BLaER1 (cell line): ENCODE data around the gene STK24.

Experiments used
- H3K27ac ChIP-seq: shearing (Covaris generic); formaldehyde crosslinking; 2 replicates; pipeline ENCODE4 v1.8.1; 2022
- H3K27me3 ChIP-seq: shearing (Covaris generic); formaldehyde crosslinking; 2 replicates; pipeline ENCODE4 v1.8.1; 2022
- H3K36me3 ChIP-seq: shearing (Covaris generic); formaldehyde crosslinking; 2 replicates; pipeline ENCODE4 v1.8.1; 2022
- H3K4me1 ChIP-seq: shearing (Covaris generic); formaldehyde crosslinking; 2 replicates; pipeline ENCODE4 v1.8.1; 2022
- H3K4me2 ChIP-seq: shearing (Covaris generic); formaldehyde crosslinking; 2 replicates; pipeline ENCODE4 v1.8.1; 2022
- H3K4me3 ChIP-seq: shearing (Covaris generic); formaldehyde crosslinking; 2 replicates; pipeline ENCODE4 v1.8.1; 2022
- H3K9ac ChIP-seq: shearing (Covaris generic); formaldehyde crosslinking; 2 replicates; pipeline ENCODE4 v1.8.1; 2022
- H3K9me3 ChIP-seq: shearing (Covaris generic); formaldehyde crosslinking; 2 replicates; pipeline ENCODE4 v1.8.1; 2022
- H4K20me1 ChIP-seq: shearing (Covaris generic); formaldehyde crosslinking; 2 replicates; pipeline ENCODE4 v1.8.1; 2022
- Cebpa-rat ChIP-seq: shearing (Covaris generic); IDR thresholded peaks from 2 replicates; pipeline ENCODE4 v1.8.1; 2022

The STK24 gene

DNA sequence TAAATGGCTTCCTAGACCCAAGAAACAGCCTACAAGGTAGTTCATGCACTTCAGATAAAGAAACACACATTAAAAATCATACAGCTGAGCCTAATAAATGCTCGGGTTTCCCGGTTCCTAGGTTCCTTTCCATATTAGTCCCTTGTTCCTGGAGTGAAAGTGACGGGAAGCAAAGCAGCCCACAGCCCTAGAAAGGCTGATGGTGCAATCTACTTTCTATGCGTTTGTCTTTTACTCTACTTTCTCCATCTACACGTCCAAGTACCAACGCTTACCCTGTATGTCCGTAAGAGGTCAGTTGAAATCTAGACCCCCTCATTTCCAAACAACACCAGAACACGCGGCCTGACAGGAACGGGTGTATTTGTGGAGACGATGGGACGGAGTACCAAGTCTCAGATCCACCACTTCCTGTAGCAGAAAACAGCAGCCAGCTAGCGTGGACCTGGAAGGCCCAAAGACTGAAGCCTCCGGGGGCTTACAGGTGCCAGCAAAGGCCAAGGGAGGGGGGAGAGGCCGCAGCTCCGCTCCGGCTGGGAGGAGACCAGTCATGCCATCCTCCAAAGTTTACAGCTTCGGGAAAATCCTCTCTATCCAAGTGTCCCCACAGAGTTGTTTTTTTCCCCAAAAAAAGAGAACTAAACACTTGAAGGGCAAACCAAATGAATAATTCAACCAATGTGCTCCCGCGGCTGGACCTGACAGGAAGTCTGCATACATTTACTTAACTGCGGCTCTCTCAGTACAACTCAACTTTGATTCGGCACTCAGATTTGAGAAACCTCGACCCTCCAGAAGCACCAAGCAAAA lies 34.1 kb downstream of the STK24 start:
- H4K20me1 ChIP-seq, result peaks cover 100% of the 10 kb centered on the region
- H3K27ac ChIP-seq, result peak overlapping the region; percentile 67
- no peaks in the 10 kb centered on the region for H3K27me3 ChIP-seq
- H3K9ac ChIP-seq, result peak overlapping the region; percentile 36; the same call in 1 of the 2 replicates
- TF ChIP-seq Cebpa-rat, result no peak
- peaks cover 78% of the 10 kb centered on the region for H3K4me1 ChIP-seq
- H3K9me3 ChIP-seq, result no peaks in the 10 kb centered on the region
- H3K36me3 ChIP-seq, result peaks cover 19% of the 10 kb centered on the region
- peak overlapping the region; percentile 54 for H3K4me3 ChIP-seq
- peak overlapping the region; percentile 88 for H3K4me2 ChIP-seq

DNA sequence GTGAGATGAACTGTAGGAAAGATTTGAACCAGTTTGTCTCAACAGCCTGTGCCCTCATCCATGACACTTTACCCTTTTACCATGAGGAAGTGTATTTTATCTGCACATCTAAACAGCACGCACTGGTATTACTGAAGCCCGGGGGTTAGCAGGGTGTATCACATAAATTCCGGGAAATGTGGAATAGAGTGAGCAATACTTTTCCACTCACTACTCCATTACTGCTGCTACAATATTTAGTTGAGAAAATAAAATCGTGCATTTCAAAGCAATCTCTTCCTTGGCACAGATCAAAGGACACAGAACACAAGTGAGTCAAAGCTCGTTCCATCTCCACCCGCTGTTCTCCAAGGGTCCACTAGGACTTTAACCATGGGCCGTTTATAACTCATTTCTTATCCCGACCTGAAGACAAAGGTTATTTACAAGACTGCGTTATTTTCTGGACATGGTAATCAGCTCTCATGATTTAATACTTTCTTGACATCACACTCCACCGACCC lies 35.2 kb downstream of the STK24 start:
- Histone ChIP-seq H4K20me1 (peaks cover 100% of the 10 kb centered on the region), H3K4me1 (peaks cover 83% of the 10 kb centered on the region), H3K4me2 (peak overlapping the region; percentile 88)

DNA sequence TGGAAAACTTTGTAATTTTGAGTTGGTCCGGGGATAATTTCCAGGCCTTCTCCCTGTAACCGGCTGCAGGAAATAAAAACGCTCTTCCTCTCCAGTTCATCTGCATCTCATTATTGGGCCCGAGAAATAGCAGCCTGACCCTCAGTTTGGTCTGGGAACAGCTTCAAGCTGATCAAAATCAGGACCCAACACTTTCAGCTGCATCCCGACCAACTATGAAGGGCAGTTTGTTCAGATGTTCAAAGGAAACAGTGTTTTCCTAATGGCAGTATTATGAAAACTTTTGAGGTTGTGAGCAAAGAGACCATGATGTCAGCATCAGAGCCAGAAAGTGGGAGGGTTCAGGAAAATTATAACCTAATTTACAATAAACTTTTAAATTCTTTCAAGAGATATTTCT lies 35.7 kb downstream of the STK24 start:
- H3K4me1 ChIP-seq, result peaks cover 78% of the 10 kb centered on the region

More for the DNA sequence above, 35.2 kb downstream of the STK24 start:
- Histone ChIP-seq H3K36me3 (peaks cover 22% of the 10 kb centered on the region), H3K9me3 (no peaks in the 10 kb centered on the region), H3K4me3 (no peak overlapping the region), H3K27me3 (no peaks in the 10 kb centered on the region), H3K27ac (no peak overlapping the region), H3K9ac (no peak overlapping the region)
- TF ChIP-seq Cebpa-rat, result no peak

DNA sequence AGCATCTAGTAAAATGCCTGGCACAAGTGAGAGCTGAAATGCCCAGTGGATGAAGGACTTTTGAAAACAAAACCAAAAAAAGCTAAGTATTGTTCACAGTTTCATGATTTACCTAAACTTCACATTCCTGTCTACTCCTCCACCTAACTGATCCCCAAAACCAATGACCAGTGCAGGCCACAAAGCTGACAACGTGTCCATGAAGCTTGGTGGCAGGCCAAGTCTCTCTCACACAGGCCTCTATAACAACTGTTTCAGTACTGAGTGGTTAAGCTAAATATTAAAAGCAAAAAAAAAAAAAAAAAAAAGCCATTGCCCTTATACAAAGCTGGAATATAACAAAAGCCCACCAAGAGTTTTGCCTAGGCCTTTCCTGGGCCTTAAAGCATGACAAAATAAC lies 36.4 kb downstream of the STK24 start:
- H3K4me2 ChIP-seq, result peak overlapping the region; percentile 61

More for the DNA sequence above, 35.7 kb downstream of the STK24 start:
- peaks cover 100% of the 10 kb centered on the region for H4K20me1 ChIP-seq
- peaks cover 28% of the 10 kb centered on the region for H3K36me3 ChIP-seq
- H3K9me3 ChIP-seq, result no peaks in the 10 kb centered on the region
- no peak overlapping the region for H3K9ac ChIP-seq
- peak overlapping the region; percentile 88 for H3K4me2 ChIP-seq
- H3K4me3 ChIP-seq, result no peak overlapping the region
- no peak overlapping the region for H3K27ac ChIP-seq
- H3K27me3 ChIP-seq, result no peaks in the 10 kb centered on the region
- TF ChIP-seq Cebpa-rat, result no peak

DNA sequence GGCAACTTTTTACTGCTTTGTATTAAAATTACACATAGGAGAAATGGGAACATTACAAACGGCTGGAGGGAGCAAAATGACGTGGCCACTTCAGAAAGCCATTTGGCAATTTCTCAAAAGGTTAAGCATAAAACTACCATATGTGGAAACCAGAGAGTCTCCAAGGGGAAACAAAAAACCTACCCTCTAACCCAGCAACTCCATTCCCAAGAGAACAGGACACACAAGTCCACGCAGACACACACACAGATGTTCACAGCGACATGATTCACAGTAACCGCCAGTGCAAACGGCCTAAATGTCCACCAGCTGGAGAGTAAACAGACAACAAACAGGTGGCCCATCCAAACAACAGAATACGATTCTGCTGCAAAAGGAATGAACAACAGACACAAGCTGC lies 37.2 kb downstream of the STK24 start:
- 0 out of 2 replicates have a peak overlapping the region, but pooled peaks have one; percentile 1 for H3K27ac ChIP-seq
- peak overlapping the region; percentile 61 for H3K4me2 ChIP-seq
- H3K4me1 ChIP-seq, result peaks cover 77% of the 10 kb centered on the region
- H3K4me3 ChIP-seq, result no peak overlapping the region
- H3K36me3 ChIP-seq, result peaks cover 39% of the 10 kb centered on the region
- no peaks in the 10 kb centered on the region for H3K27me3 ChIP-seq
- H3K9me3 ChIP-seq, result no peaks in the 10 kb centered on the region
- H3K9ac ChIP-seq, result no peak overlapping the region
- no peak for TF ChIP-seq Cebpa-rat
- H4K20me1 ChIP-seq, result peaks cover 100% of the 10 kb centered on the region

More for the DNA sequence above, 36.4 kb downstream of the STK24 start:
- Histone ChIP-seq H3K27me3 (no peaks in the 10 kb centered on the region), H4K20me1 (peaks cover 100% of the 10 kb centered on the region), H3K9me3 (no peaks in the 10 kb centered on the region), H3K36me3 (peaks cover 35% of the 10 kb centered on the region), H3K4me3 (no peak overlapping the region), H3K4me1 (peaks cover 77% of the 10 kb centered on the region), H3K9ac (no peak overlapping the region), H3K27ac (peak overlapping the region; percentile 1; the same call in 1 of the 2 replicates)
- TF ChIP-seq Cebpa-rat, result no peak

DNA sequence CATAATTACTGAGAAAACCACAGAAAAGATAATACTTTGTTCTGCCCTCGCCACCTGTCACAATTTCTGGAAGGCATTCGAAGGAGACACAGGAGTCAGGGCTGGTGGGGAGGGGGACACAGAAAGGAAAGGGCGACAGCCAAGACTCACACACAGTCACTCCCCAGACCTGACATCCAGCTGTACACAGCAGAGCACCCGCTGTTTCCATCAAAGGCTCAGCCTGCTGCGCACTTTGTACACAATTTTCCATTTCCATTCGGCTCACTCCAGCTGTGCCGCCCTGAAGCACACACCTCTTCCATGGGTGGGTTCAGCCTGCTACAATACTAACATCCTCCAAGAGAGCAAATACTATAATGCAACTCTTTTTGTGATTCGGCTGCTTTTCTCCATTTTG lies 38.0 kb downstream of the STK24 start:
- Histone ChIP-seq H3K27ac (no peak overlapping the region), H3K9me3 (no peaks in the 10 kb centered on the region), H3K4me2 (peak overlapping the region; percentile 61; the same call in 1 of the 2 replicates), H3K4me3 (no peak overlapping the region), H3K27me3 (no peaks in the 10 kb centered on the region), H3K9ac (no peak overlapping the region), H4K20me1 (peaks cover 100% of the 10 kb centered on the region), H3K36me3 (peaks cover 46% of the 10 kb centered on the region), H3K4me1 (peaks cover 69% of the 10 kb centered on the region)
- TF ChIP-seq Cebpa-rat, result no peak

DNA sequence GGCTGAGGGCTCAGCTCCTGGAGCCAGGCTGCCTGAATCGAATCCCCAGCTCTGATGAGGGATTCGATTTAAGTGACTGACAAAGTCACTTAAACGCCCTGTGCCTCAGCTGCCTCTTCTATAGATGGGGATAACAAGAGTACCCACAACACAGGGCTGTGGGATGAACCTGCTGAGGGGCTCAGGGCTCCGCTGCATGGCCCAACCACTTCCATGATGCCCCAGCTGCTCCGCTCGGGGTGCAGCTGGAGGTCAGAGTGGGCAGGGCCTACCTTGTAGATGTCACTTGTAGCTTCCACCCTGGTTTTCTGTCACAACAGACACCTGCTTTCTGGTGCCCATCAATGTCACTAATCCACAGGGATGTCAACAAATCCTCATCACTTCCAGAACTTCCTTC lies 39.2 kb downstream of the STK24 start:
- H3K36me3 ChIP-seq, result peaks cover 51% of the 10 kb centered on the region
- no peaks in the 10 kb centered on the region for H3K9me3 ChIP-seq
- peak overlapping the region; percentile 21; the same call in 1 of the 2 replicates for H3K4me2 ChIP-seq
- H3K9ac ChIP-seq, result no peak overlapping the region
- no peak overlapping the region for H3K4me3 ChIP-seq
- no peak for TF ChIP-seq Cebpa-rat
- no peaks in the 10 kb centered on the region for H3K27me3 ChIP-seq
- H4K20me1 ChIP-seq, result peaks cover 100% of the 10 kb centered on the region
- peaks cover 58% of the 10 kb centered on the region for H3K4me1 ChIP-seq
- no peak overlapping the region for H3K27ac ChIP-seq

DNA sequence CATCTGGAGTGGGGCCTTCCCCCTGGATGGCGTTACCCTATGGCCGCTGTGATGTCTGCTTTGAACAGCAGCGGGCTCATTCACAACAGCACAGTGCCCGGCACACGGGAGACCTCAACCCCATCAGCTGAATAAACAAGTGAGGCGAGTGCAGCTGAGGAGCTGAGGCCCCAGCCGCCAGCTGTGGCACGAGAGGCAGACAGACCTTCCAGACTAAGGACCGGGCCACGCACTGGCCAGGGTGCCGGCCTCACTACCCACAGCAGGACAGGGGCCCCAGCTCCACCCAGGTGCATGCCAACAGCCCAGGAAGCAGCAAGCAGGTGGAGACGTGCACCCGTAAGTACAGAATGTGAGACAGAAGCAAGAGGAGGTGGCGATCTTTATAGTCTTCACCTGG lies 39.6 kb downstream of the STK24 start:
- H3K36me3 ChIP-seq, result peaks cover 51% of the 10 kb centered on the region
- peaks cover 54% of the 10 kb centered on the region for H3K4me1 ChIP-seq
- no peaks in the 10 kb centered on the region for H3K27me3 ChIP-seq
- peaks cover 100% of the 10 kb centered on the region for H4K20me1 ChIP-seq
- H3K9me3 ChIP-seq, result no peaks in the 10 kb centered on the region
- H3K4me2 ChIP-seq, result peak overlapping the region; percentile 21; the same call in 1 of the 2 replicates
- no peak overlapping the region for H3K27ac ChIP-seq
- H3K4me3 ChIP-seq, result no peak overlapping the region
- H3K9ac ChIP-seq, result no peak overlapping the region
- TF ChIP-seq Cebpa-rat, result no peak

DNA sequence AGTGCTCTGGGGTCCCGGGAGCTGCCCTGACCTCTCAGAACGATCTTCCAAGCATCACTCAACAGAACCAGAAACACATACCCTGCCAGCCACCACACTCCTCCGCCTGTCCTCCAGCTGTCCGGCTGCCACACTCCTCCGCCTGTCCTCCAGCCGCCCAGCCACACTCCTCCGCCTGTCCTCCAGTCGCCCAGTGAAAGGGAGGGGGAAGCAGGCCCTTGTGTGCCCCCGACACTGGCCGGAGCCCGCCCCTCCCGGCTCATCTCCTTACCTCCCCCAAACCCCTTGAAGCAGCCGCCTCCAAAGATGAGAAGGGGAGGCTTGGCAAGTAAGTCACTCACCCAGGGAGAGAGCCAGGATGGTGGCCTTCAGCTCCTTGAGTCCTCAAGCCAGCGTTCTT lies 40.2 kb downstream of the STK24 start:
- H3K36me3 ChIP-seq, result peaks cover 56% of the 10 kb centered on the region
- no peaks in the 10 kb centered on the region for H3K27me3 ChIP-seq
- TF ChIP-seq Cebpa-rat, result no peak
- H4K20me1 ChIP-seq, result peaks cover 100% of the 10 kb centered on the region
- H3K9ac ChIP-seq, result no peak overlapping the region
- peaks cover 48% of the 10 kb centered on the region for H3K4me1 ChIP-seq
- H3K9me3 ChIP-seq, result no peaks in the 10 kb centered on the region
- H3K27ac ChIP-seq, result no peak overlapping the region
- no peak overlapping the region for H3K4me3 ChIP-seq
- no peak overlapping the region for H3K4me2 ChIP-seq

DNA sequence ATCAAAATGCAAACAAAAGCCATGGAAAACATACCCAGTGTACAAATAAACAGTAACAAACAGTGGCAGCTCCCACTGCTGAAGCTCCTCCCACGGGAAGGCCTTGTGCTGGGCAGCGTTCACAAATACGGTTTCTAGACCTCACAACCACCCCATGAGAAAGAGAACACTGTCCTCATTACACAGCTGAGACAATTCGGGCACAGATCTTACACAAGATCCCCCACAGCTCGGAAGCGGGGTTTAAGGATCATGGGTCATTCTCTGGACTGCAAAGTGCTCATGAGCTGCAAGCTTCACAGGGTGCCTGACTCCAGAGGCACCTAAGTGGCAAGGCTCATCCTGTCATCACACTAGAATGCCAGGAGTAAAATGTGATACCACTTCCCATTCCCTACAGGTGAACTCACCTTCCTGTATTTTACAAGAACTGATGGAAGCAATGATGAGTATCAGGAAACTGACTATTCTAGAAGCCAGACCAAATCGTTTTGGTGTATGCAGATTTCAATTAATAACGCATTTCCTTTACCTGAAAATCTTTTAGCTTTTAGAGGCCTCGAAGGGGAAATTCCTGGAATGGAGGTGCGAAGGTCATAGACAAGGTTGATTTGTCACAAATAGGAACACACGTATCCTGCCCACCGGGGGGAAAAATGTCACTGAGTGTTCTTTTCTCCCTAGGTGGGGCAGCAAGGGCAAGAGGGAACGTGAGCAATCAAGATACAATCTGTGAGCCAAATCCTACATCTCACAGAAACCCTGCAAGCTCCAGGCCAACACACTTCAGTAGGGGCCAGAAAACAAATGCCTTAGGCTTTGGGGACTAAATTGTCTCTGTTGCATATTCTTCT lies 41.2 kb downstream of the STK24 start:
- H4K20me1 ChIP-seq, result peaks cover 100% of the 10 kb centered on the region
- no peak for TF ChIP-seq Cebpa-rat
- H3K4me1 ChIP-seq, result peaks cover 38% of the 10 kb centered on the region
- H3K27me3 ChIP-seq, result no peaks in the 10 kb centered on the region
- no peak overlapping the region for H3K9ac ChIP-seq
- H3K9me3 ChIP-seq, result no peaks in the 10 kb centered on the region
- H3K4me2 ChIP-seq, result no peak overlapping the region
- H3K36me3 ChIP-seq, result peaks cover 57% of the 10 kb centered on the region
- H3K4me3 ChIP-seq, result no peak overlapping the region
- no peak overlapping the region for H3K27ac ChIP-seq
